A673 (cell line): ENCODE measurements around the gene MYRFL. TPM values are rescaled to one million over a fixed set of nuclear protein-coding genes. Genes with fewer than 3 reads are reported as not detected.

Experiments
- BruUV-seq: library from RNA; stranded (reverse); fragments of 400-500 nt; replicated peaks from 2 replicates; lab custom pipeline; 2021; lab: Mats Ljungman, UMichigan
- CTCF ChIA-PET: fragments of 300-600 bp; sonication (Branson Sonifier 250); formaldehyde crosslinking; loops from one replicate; lab custom pipeline; 2022; ENCODE audit warnings: antibody characterized with exemption; lab: Charles Lee
- POLR2A ChIA-PET: fragments of 300-600 bp; sonication (Branson Sonifier 250); formaldehyde crosslinking; loops from one replicate; lab custom pipeline; 2022; ENCODE audit warnings: antibody characterized with exemption; ENCODE audit not compliant: low non-redundant PET; lab: Charles Lee
- DNase-seq: peaks from one replicate; pipeline ENCODE4 v3.0.0-alpha.2; 2015; ENCODE audit warnings: low spot score
- H3K27ac ChIP-seq: fragments of 200-600 bp; sonication (generic); 2 replicates; pipeline ENCODE4 v1.5.1; 2016; ENCODE audit warnings: mixed run types, low read depth, mild to moderate bottlenecking, mixed read lengths, antibody characterized with exemption, low read length; ENCODE audit not compliant: poor library complexity, severe bottlenecking
- H3K27me3 ChIP-seq: fragments of 200-600 bp; sonication (generic); replicated peaks from 2 replicates; pipeline ENCODE4 v1.6.1; 2017; ENCODE audit warnings: mixed run types, low read depth, mild to moderate bottlenecking, mixed read lengths, antibody characterized with exemption, low read length; ENCODE audit not compliant: insufficient read depth, poor library complexity
- H3K36me3 ChIP-seq: fragments of 200-600 bp; sonication (generic); 2 replicates; pipeline ENCODE4 v1.6.1; 2016; ENCODE audit warnings: mixed run types, mild to moderate bottlenecking, mixed read lengths, antibody characterized with exemption, low read length; ENCODE audit not compliant: insufficient read depth, poor library complexity, severe bottlenecking
- H3K4me1 ChIP-seq: fragments of 200-600 bp; sonication (generic); 2 replicates; pipeline ENCODE4 v1.6.1; 2017; ENCODE audit warnings: mixed run types, mild to moderate bottlenecking, mixed read lengths, antibody characterized with exemption, low read length; ENCODE audit not compliant: insufficient read depth, poor library complexity, severe bottlenecking
- H3K4me3 ChIP-seq: fragments of 200-600 bp; sonication (generic); 2 replicates; pipeline ENCODE4 v1.5.1; 2016; ENCODE audit warnings: low read depth, mixed run types, mild to moderate bottlenecking, mixed read lengths, low read length; ENCODE audit not compliant: poor library complexity, severe bottlenecking
- H3K9me3 ChIP-seq: fragments of 200-600 bp; sonication (generic); 2 replicates; pipeline ENCODE4 v1.6.1; 2016; ENCODE audit warnings: mixed run types, low read depth, mild to moderate bottlenecking, mixed read lengths, antibody characterized with exemption, low read length; ENCODE audit not compliant: poor library complexity, severe bottlenecking
- CTCF ChIP-seq: fragments of 300-800, 200-600 bp; sonication (generic); conservative IDR thresholded peaks from 2 replicates; pipeline ENCODE4 v1.5.1; 2017; ENCODE audit warnings: low read depth, mild to moderate bottlenecking, antibody characterized with exemption, low read length, moderate library complexity, mixed read lengths
- EZH2 ChIP-seq: fragments of 200-600 bp; sonication (generic); IDR thresholded peaks from 2 replicates; pipeline ENCODE4 v1.6.1; 2017; ENCODE audit warnings: borderline replicate concordance, low read depth, mild to moderate bottlenecking, mixed read lengths, antibody characterized with exemption, low read length; ENCODE audit not compliant: poor library complexity, severe bottlenecking
- intact Hi-C: fragments of 100-400 bp; cut with micrococcal nuclease; formaldehyde crosslinking; loops from one replicate; pipeline ENCODE4 v1.10.0; 2022; ENCODE audit not compliant: unreplicated experiment
- total RNA-seq: library from RNA; stranded (reverse); gene quantifications from 2 replicates; pipeline ENCODE4 v1.2.3, GENCODE V29; 2021

MYRFL gene
- total RNA-seq, 1 experiment from 2014 or later = not detected

- Histone ChIP-seq H3K36me3 (no peaks in the 10 kb centered on the region), H3K9me3 (no peaks in the 10 kb centered on the region), H3K4me3 (no peak overlapping the region), H3K27me3 (no peaks in the 10 kb centered on the region), H3K4me1 (peaks cover 19% of the 10 kb centered on the region), H3K27ac (no peak overlapping the region)
- intact Hi-C loops = no loop called here
- CTCF ChIA-PET = interaction anchor here (0.6 kb wide), 1 partner anchor 589 kb away, joined by 15 read pairs; no protein-coding TSS in a partner anchor
- no TSS peak for BruUV-seq
- POLR2A ChIA-PET = no interaction called here
- TF ChIP-seq EZH2 (no peak), CTCF (no peak)
- DNase-seq = peak; percentile 67
Measured at GRCh38 chr12:69947897-69948296, 122.9 kb downstream of the MYRFL start.

- POLR2A ChIA-PET = no interaction called here
- no peak for DNase-seq
- CTCF ChIA-PET = no interaction called here
- Histone ChIP-seq H3K36me3 (no peaks in the 10 kb centered on the region), H3K27ac (no peak overlapping the region), H3K27me3 (no peaks in the 10 kb centered on the region), H3K4me1 (peaks cover 19% of the 10 kb centered on the region), H3K4me3 (no peak overlapping the region), H3K9me3 (no peaks in the 10 kb centered on the region)
- intact Hi-C loops = no loop called here
- BruUV-seq = no TSS peak
- TF ChIP-seq CTCF = no peak
- TF ChIP-seq EZH2 = no peak
Measured at GRCh38 chr12:69948851-69949250, 123.8 kb downstream of the MYRFL start.

- Histone ChIP-seq H3K27me3 (no peaks in the 10 kb centered on the region), H3K36me3 (no peaks in the 10 kb centered on the region), H3K9me3 (no peaks in the 10 kb centered on the region), H3K4me1 (peaks cover 19% of the 10 kb centered on the region), H3K27ac (no peak overlapping the region), H3K4me3 (no peak overlapping the region)
- ChIA-PET CTCF (no interaction called here), POLR2A (no interaction called here)
- no peak for DNase-seq
- TF ChIP-seq CTCF (no peak), EZH2 (no peak)
- intact Hi-C loops = no loop called here
- BruUV-seq = no TSS peak
Measured at GRCh38 chr12:69949311-69950002, 124.4 kb downstream of the MYRFL start.
